H9 (cell line): ENCODE measurements around the gene GJA10. TPM values are rescaled to one million over a fixed set of nuclear protein-coding genes. Genes with fewer than 3 reads are reported as not detected.

Experiments
- DNase-seq: peaks from one replicate; pipeline ENCODE4 v3.0.0-alpha.2; 2017
- H2AFZ ChIP-seq: one replicate; pipeline ENCODE4 v1.6.1; 2013; ENCODE audit warnings: mild to moderate bottlenecking, low read length, control low read depth, moderate library complexity
- H2AK5ac ChIP-seq: 2 replicates; pipeline ENCODE4 v1.6.1; 2013; ENCODE audit warnings: low read length, control low read depth, mixed read lengths; ENCODE audit not compliant: insufficient read length
- H2BK120ac ChIP-seq: one replicate; pipeline ENCODE4 v1.6.1; 2013; ENCODE audit warnings: low read depth, mild to moderate bottlenecking, low read length, control low read depth, inconsistent platforms; ENCODE audit not compliant: poor library complexity, severe bottlenecking
- H2BK12ac ChIP-seq: 2 replicates; pipeline ENCODE4 v1.6.1; 2013; ENCODE audit warnings: low read length, control low read depth, mixed read lengths, low read depth; ENCODE audit not compliant: insufficient read length
- H2BK15ac ChIP-seq: 2 replicates; pipeline ENCODE4 v1.6.1; 2013; ENCODE audit warnings: low read depth, low read length, control low read depth
- H2BK20ac ChIP-seq: one replicate; pipeline ENCODE4 v1.6.1; 2013; ENCODE audit warnings: low read depth, mild to moderate bottlenecking, low read length, control low read depth, inconsistent platforms; ENCODE audit not compliant: poor library complexity, severe bottlenecking
- H2BK5ac ChIP-seq: 2 replicates; pipeline ENCODE4 v1.6.1; 2013; ENCODE audit warnings: low read length, control low read depth, mixed read lengths; ENCODE audit not compliant: insufficient read length
- H3K14ac ChIP-seq: 2 replicates; pipeline ENCODE4 v1.6.1; 2013; ENCODE audit warnings: low read length, control low read depth; ENCODE audit not compliant: insufficient read depth
- H3K18ac ChIP-seq: 2 replicates; pipeline ENCODE4 v1.6.1; 2013; ENCODE audit warnings: low read depth, mild to moderate bottlenecking, mixed read lengths, low read length, control low read depth; ENCODE audit not compliant: insufficient read length
- H3K23ac ChIP-seq: 2 replicates; pipeline ENCODE4 v1.6.1; 2013; ENCODE audit warnings: low read length, control low read depth, mixed read lengths, low read depth; ENCODE audit not compliant: insufficient read length
- H3K23me2 ChIP-seq: 2 replicates; pipeline ENCODE4 v1.6.1; 2013; ENCODE audit warnings: low read depth, mild to moderate bottlenecking, mixed read lengths, low read length, control low read depth; ENCODE audit not compliant: insufficient read length, poor library complexity, severe bottlenecking
- H3K27ac ChIP-seq: 2 replicates; pipeline ENCODE4 v1.5.1; 2013; ENCODE audit warnings: low read length, control low read depth, mixed read lengths, low read depth; ENCODE audit not compliant: insufficient read length
- H3K27me3 ChIP-seq: 2 replicates; pipeline ENCODE4 v1.6.1; 2013; ENCODE audit warnings: low read length, control low read depth, inconsistent platforms; ENCODE audit not compliant: insufficient read depth
- H3K4ac ChIP-seq: 2 replicates; pipeline ENCODE4 v1.6.1; 2013; ENCODE audit warnings: low read depth, mild to moderate bottlenecking, control low read depth, inconsistent platforms, low read length, moderate library complexity
- H3K4me1 ChIP-seq: 2 replicates; pipeline ENCODE4 v1.6.1; 2013; ENCODE audit warnings: low read length, control low read depth, inconsistent platforms; ENCODE audit not compliant: insufficient read depth
- H3K4me2 ChIP-seq: 2 replicates; pipeline ENCODE4 v1.6.1; 2013; ENCODE audit warnings: low read length, control low read depth, mixed read lengths; ENCODE audit not compliant: insufficient read length, insufficient read depth
- H3K56ac ChIP-seq: 2 replicates; pipeline ENCODE4 v1.6.1; 2013; ENCODE audit warnings: low read depth, mild to moderate bottlenecking, mixed read lengths, low read length, control low read depth; ENCODE audit not compliant: insufficient read length
- H3K79me1 ChIP-seq: 2 replicates; pipeline ENCODE4 v1.6.1; 2013; ENCODE audit warnings: low read depth, mild to moderate bottlenecking, moderate library complexity, low read length, control low read depth, inconsistent platforms; ENCODE audit not compliant: insufficient read depth, poor library complexity, severe bottlenecking
- H3K79me2 ChIP-seq: 2 replicates; pipeline ENCODE4 v1.6.1; 2013; ENCODE audit warnings: low read length, control low read depth, inconsistent platforms; ENCODE audit not compliant: insufficient read depth
- H3K9ac ChIP-seq: 2 replicates; pipeline ENCODE4 v1.6.1; 2013; ENCODE audit warnings: low read length, control low read depth, mixed read lengths; ENCODE audit not compliant: insufficient read length; ENCODE audit errors: extremely low read depth
- H3K9me3 ChIP-seq: one replicate; pipeline ENCODE4 v1.6.1; 2013; ENCODE audit warnings: low read depth, low read length, inconsistent platforms; ENCODE audit not compliant: control insufficient read depth
- H3T11ph ChIP-seq: one replicate; pipeline ENCODE4 v1.6.1; 2013; ENCODE audit warnings: mild to moderate bottlenecking, low read length, control low read depth, inconsistent platforms
- H4K20me1 ChIP-seq: one replicate; pipeline ENCODE4 v1.6.1; 2013; ENCODE audit not compliant: control insufficient read depth, insufficient read length, insufficient read depth
- H4K5ac ChIP-seq: 2 replicates; pipeline ENCODE4 v1.6.1; 2013; ENCODE audit warnings: low read depth, mild to moderate bottlenecking, mixed read lengths, low read length, control low read depth; ENCODE audit not compliant: insufficient read length
- H4K8ac ChIP-seq: replicated peaks from 2 replicates; pipeline ENCODE4 v1.6.1; 2013; ENCODE audit warnings: low read length, control low read depth, mixed read lengths, low read depth; ENCODE audit not compliant: insufficient read length
- H4K91ac ChIP-seq: 2 replicates; pipeline ENCODE4 v1.6.1; 2013; ENCODE audit warnings: low read depth, mild to moderate bottlenecking, moderate library complexity, mixed read lengths, low read length, control low read depth; ENCODE audit not compliant: insufficient read length
- H3K27ac Mint-ChIP-seq, 3 experiments: 2 replicates in 2 of 3; 3 replicates in 1 of 3; pipeline ENCODE4 v1.8.0; 2020 to 2021; ENCODE audit warnings: mixed read lengths in 3 of 3, mild to moderate bottlenecking in 1 of 3, moderate library complexity in 1 of 3
- H3K27me3 Mint-ChIP-seq: 2 replicates; pipeline ENCODE4 v1.8.0; 2021; ENCODE audit warnings: low read depth, mild to moderate bottlenecking, moderate library complexity, mixed read lengths
- H3K36me3 Mint-ChIP-seq, 3 experiments: 2 replicates in 2 of 3; 3 replicates in 1 of 3; pipeline ENCODE4 v1.8.0; 2020 to 2021; ENCODE audit warnings: low read depth in 3 of 3, mixed read lengths in 3 of 3; ENCODE audit not compliant: insufficient read depth in 1 of 3
- H3K4me1 Mint-ChIP-seq, 2 experiments: 2 replicates each; pipeline ENCODE4 v1.8.0; 2020; ENCODE audit warnings: mixed read lengths in 2 of 2
- H3K4me3 Mint-ChIP-seq, 2 experiments: 2 replicates in 1 of 2; 3 replicates in 1 of 2; pipeline ENCODE4 v1.8.0; 2020 to 2021; ENCODE audit warnings: mild to moderate bottlenecking in 2 of 2, mixed read lengths in 2 of 2, moderate library complexity in 1 of 2
- H3K9me3 Mint-ChIP-seq, 2 experiments: 2 replicates in 1 of 2; 3 replicates in 1 of 2; pipeline ENCODE4 v1.8.0; 2020; ENCODE audit warnings: mild to moderate bottlenecking in 2 of 2, mixed read lengths in 2 of 2, moderate library complexity in 1 of 2
- CTCF ChIP-seq: fragments of 200-600 bp; sonication (generic); conservative IDR thresholded peaks from 3 replicates; pipeline ENCODE4 v1.8.0; 2021; ENCODE audit warnings: antibody characterized with exemption, mild to moderate bottlenecking
- WGBS: extraction: QIAGEN DNeasy Blood & Tissue Kit; methylation state at CpG from one replicate; pipeline ENCODE4 v1.1.7; 2013; ENCODE audit warnings: missing lambda C conversion rate, low lambda C conversion rate, mixed read lengths; ENCODE audit not compliant: insufficient read length; ENCODE audit errors: extremely low coverage; 5-methylcytosine and 5-hydroxymethylcytosine counted together
- total RNA-seq: library from RNA; stranded (reverse); gene quantifications from 2 replicates; pipeline ENCODE4 v1.2.1, GENCODE V29; 2021

The GJA10 gene
- total RNA-seq, 1 experiment from 2014 or later = not detected

- H3T11ph ChIP-seq = no peak overlapping the region
- H3K4me3 Mint-ChIP-seq = no peak overlapping the region
- H4K8ac ChIP-seq = no peak overlapping the region
- WGBS = 100% methylated on average over 1 of the region's 3 CpGs
- no peaks in the 10 kb centered on the region for H3K4me1 Mint-ChIP-seq
- no peak overlapping the region for H2AFZ ChIP-seq
- H3K9ac ChIP-seq = no peak overlapping the region
- H4K5ac ChIP-seq = no peak overlapping the region
- H4K91ac ChIP-seq = no peak overlapping the region
- no peak overlapping the region for H3K4me2 ChIP-seq
- H3K4ac ChIP-seq = no peak overlapping the region
- no peaks in the 10 kb centered on the region for H4K20me1 ChIP-seq
- no peaks in the 10 kb centered on the region for H3K79me1 ChIP-seq
- peaks cover 10 to 45% (median 26%) of the 10 kb centered on the region in 3 experiments; a peak in 6 of 7 replicates for H3K36me3 Mint-ChIP-seq
- no peaks in the 10 kb centered on the region for H3K27me3 ChIP-seq
- no peaks in the 10 kb centered on the region for H3K9me3 Mint-ChIP-seq
- no peak overlapping the region for H3K14ac ChIP-seq
- H3K9me3 ChIP-seq = no peaks in the 10 kb centered on the region
- no peaks in the 10 kb centered on the region for H3K79me2 ChIP-seq
- no peak overlapping the region for H3K56ac ChIP-seq
- H3K27ac ChIP-seq = no peak overlapping the region
- H2BK12ac ChIP-seq = no peak overlapping the region
- no peak for DNase-seq
- no peak overlapping the region for H2BK120ac ChIP-seq
- H2AK5ac ChIP-seq = no peak overlapping the region
- H3K27ac Mint-ChIP-seq = peak overlapping the region in 1 of 3 experiments; percentile 57; a peak in 3 of 7 replicates
- H3K18ac ChIP-seq = no peak overlapping the region
- H3K23me2 ChIP-seq = no peaks in the 10 kb centered on the region
- H3K4me1 ChIP-seq = no peaks in the 10 kb centered on the region
- TF ChIP-seq CTCF = no peak
- no peak overlapping the region for H3K23ac ChIP-seq
- no peak overlapping the region for H2BK5ac ChIP-seq
- no peak overlapping the region for H2BK20ac ChIP-seq
- no peak overlapping the region for H2BK15ac ChIP-seq
- H3K27me3 Mint-ChIP-seq = no peaks in the 10 kb centered on the region
These were observed 19.8 kb upstream of the GJA10 start for GRCh38 chr6:89874438-89874837.
